Thyroid gland (tissue), 4 donors: ENCODE measurements around the gene KCNMA1. TPM values are rescaled to one million over a fixed set of nuclear protein-coding genes. Genes with fewer than 3 reads are reported as not detected.

ENCODE experiments used
- DNase-seq, 2 donors: peaks; one replicate each; pipeline ENCODE4 v3.0.0-alpha.2; 2019
- H3K27ac ChIP-seq, 3 donors: fragments of 200-600 bp; sonication (generic); 1 replicate in 2 of 3; 2 replicates in 1 of 3; pipeline ENCODE4 v1.5.1; 2016 to 2019; ENCODE audit warnings: mild to moderate bottlenecking in 1 of 3, moderate library complexity in 1 of 3
- H3K27me3 ChIP-seq: fragments of 200-600 bp; sonication (generic); one replicate; pipeline ENCODE4 v1.5.1; 2019
- H3K36me3 ChIP-seq, 2 donors: fragments of 200-600 bp; sonication (generic); one replicate each; pipeline ENCODE4 v1.5.1; 2016 to 2019
- H3K4me1 ChIP-seq, 2 donors: fragments of 200-600 bp; sonication (generic); one replicate each; pipeline ENCODE4 v1.5.1; 2017 to 2019
- H3K4me3 ChIP-seq, 3 donors: fragments of 200-600 bp; sonication (generic); replicated peaks in 1 of 3; 1 replicate in 2 of 3; 2 replicates in 1 of 3; pipeline ENCODE4 v1.5.1; 2016; ENCODE audit warnings: mild to moderate bottlenecking in 1 of 3
- H3K9me3 ChIP-seq: fragments of 200-600 bp; sonication (generic); one replicate; pipeline ENCODE4 v1.5.1; 2017
- POLR2A ChIP-seq, 2 donors: fragments of 450-650 bp; IDR thresholded peaks; one replicate each; pipeline ENCODE4 v1.6.1; 2017; ENCODE audit warnings: antibody characterized with exemption in 2 of 2, mild to moderate bottlenecking in 2 of 2, moderate library complexity in 1 of 2
- WGBS, 2 donors: methylation state at CpG; one replicate each; pipeline ENCODE4 v1.1.5; 2017; 5-methylcytosine and 5-hydroxymethylcytosine counted together
- intact Hi-C: fragments of 100-400 bp; cut with DNase I; formaldehyde crosslinking; loops from one replicate; pipeline ENCODE4 v1.15.1; 2023
- total RNA-seq, 4 donors: library from RNA; depleted of rRNA; stranded (reverse); fragments of >200 nt; gene quantifications; one replicate each; pipeline ENCODE4 v1.2.3, GENCODE V29; 2016
- TF ChIP-seq, protein P1 (sequence below), 6 experiments: fragments of 200-600 bp in 3 of 6; fragments of 450-650 bp in 3 of 6; sonication (generic) in 3 of 6; IDR thresholded peaks; one replicate each; pipeline ENCODE4 v1.5.1; 2016 to 2019; ENCODE audit warnings: antibody characterized with exemption in 6 of 6, mild to moderate bottlenecking in 2 of 6, inconsistent platforms in 1 of 6, moderate library complexity in 1 of 6

The KCNMA1 gene
- total RNA-seq, 4 donors from 2014 or later = 2.5 to 5.1 (median 3.6) TPM

- DNase-seq = no peak
- no peaks in the 10 kb centered on the region for H3K27me3 ChIP-seq
- WGBS, 2 donors = 73 to 85% methylated on average over 2 of the region's 2 CpGs
- no peak overlapping the region for H3K4me3 ChIP-seq
- intact Hi-C loops = no loop called here
- no peaks in the 10 kb centered on the region for H3K9me3 ChIP-seq
- no peaks in the 10 kb centered on the region for H3K4me1 ChIP-seq
- no peak for TF ChIP-seq POLR2A (IDR thresholded peaks at IDR 0.05)
- no peak overlapping the region for H3K27ac ChIP-seq
- H3K36me3 ChIP-seq = no peaks in the 10 kb centered on the region
Measured at GRCh38 chr10:77204171-77204570, 433.4 kb downstream of the KCNMA1 start.

GRCh38 chr10:77202857-77203256, 434.8 kb downstream of the KCNMA1 start:
- intact Hi-C loops = no loop called here
- no peak for DNase-seq
- 69 to 75% methylated on average over 2 of the region's 2 CpGs for WGBS, 2 donors
- no peaks in the 10 kb centered on the region for H3K4me1 ChIP-seq
- TF ChIP-seq POLR2A (IDR thresholded peaks at IDR 0.05) = no peak
- TF ChIP-seq, protein P1, sequence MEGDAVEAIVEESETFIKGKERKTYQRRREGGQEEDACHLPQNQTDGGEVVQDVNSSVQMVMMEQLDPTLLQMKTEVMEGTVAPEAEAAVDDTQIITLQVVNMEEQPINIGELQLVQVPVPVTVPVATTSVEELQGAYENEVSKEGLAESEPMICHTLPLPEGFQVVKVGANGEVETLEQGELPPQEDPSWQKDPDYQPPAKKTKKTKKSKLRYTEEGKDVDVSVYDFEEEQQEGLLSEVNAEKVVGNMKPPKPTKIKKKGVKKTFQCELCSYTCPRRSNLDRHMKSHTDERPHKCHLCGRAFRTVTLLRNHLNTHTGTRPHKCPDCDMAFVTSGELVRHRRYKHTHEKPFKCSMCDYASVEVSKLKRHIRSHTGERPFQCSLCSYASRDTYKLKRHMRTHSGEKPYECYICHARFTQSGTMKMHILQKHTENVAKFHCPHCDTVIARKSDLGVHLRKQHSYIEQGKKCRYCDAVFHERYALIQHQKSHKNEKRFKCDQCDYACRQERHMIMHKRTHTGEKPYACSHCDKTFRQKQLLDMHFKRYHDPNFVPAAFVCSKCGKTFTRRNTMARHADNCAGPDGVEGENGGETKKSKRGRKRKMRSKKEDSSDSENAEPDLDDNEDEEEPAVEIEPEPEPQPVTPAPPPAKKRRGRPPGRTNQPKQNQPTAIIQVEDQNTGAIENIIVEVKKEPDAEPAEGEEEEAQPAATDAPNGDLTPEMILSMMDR (IDR thresholded peaks at IDR 0.05) = no peak
- H3K27ac ChIP-seq = no peak overlapping the region
- H3K9me3 ChIP-seq = no peaks in the 10 kb centered on the region
- no peaks in the 10 kb centered on the region for H3K36me3 ChIP-seq
- no peak overlapping the region for H3K4me3 ChIP-seq
- no peaks in the 10 kb centered on the region for H3K27me3 ChIP-seq

- 88% methylated on average over 7 of the region's 7 CpGs for WGBS, 2 donors
- Histone ChIP-seq H3K9me3 (no peaks in the 10 kb centered on the region), H3K27me3 (no peaks in the 10 kb centered on the region), H3K4me3 (no peak overlapping the region), H3K27ac (no peak overlapping the region), H3K4me1 (no peaks in the 10 kb centered on the region), H3K36me3 (no peaks in the 10 kb centered on the region)
- TF ChIP-seq, protein P1 (IDR thresholded peaks at IDR 0.05) = no peak
- no peak for TF ChIP-seq POLR2A (IDR thresholded peaks at IDR 0.05)
- intact Hi-C loops = no loop called here
- no peak for DNase-seq
Measured at GRCh38 chr10:77201135-77202106, 436.2 kb downstream of the KCNMA1 start.

GRCh38 chr10:77197544-77197943, 440.1 kb downstream of the KCNMA1 start:
- intact Hi-C loops = no loop called here
- Histone ChIP-seq H3K4me1 (no peaks in the 10 kb centered on the region), H3K27me3 (no peaks in the 10 kb centered on the region), H3K9me3 (no peaks in the 10 kb centered on the region), H3K4me3 (no peak overlapping the region), H3K27ac (no peak overlapping the region), H3K36me3 (no peaks in the 10 kb centered on the region)
- TF ChIP-seq, protein P1 (IDR thresholded peaks at IDR 0.05) = no peak
- no peak for TF ChIP-seq POLR2A (IDR thresholded peaks at IDR 0.05)
- 92% methylated on average over 12 of the region's 12 CpGs for WGBS, 2 donors
- no peak for DNase-seq

- Histone ChIP-seq H3K4me1 (no peaks in the 10 kb centered on the region), H3K9me3 (no peaks in the 10 kb centered on the region), H3K27ac (no peak overlapping the region), H3K27me3 (no peaks in the 10 kb centered on the region), H3K36me3 (no peaks in the 10 kb centered on the region), H3K4me3 (no peak overlapping the region)
- TF ChIP-seq, protein P1 (IDR thresholded peaks at IDR 0.05) = no peak
- no peak for TF ChIP-seq POLR2A (IDR thresholded peaks at IDR 0.05)
- intact Hi-C loops = no loop called here
- 79 to 86% methylated on average over 2 of the region's 2 CpGs for WGBS, 2 donors
- no peak for DNase-seq
Measured at GRCh38 chr10:77196614-77197013, 441.0 kb downstream of the KCNMA1 start.
